ENCODE measurements around the gene SELENOM. TPM values are rescaled to one million over a fixed set of nuclear protein-coding genes. Genes with fewer than 3 reads are reported as not detected.

The SELENOM gene
- total RNA-seq, 1 experiment from 2014 or later: 16.3 TPM

DNA sequence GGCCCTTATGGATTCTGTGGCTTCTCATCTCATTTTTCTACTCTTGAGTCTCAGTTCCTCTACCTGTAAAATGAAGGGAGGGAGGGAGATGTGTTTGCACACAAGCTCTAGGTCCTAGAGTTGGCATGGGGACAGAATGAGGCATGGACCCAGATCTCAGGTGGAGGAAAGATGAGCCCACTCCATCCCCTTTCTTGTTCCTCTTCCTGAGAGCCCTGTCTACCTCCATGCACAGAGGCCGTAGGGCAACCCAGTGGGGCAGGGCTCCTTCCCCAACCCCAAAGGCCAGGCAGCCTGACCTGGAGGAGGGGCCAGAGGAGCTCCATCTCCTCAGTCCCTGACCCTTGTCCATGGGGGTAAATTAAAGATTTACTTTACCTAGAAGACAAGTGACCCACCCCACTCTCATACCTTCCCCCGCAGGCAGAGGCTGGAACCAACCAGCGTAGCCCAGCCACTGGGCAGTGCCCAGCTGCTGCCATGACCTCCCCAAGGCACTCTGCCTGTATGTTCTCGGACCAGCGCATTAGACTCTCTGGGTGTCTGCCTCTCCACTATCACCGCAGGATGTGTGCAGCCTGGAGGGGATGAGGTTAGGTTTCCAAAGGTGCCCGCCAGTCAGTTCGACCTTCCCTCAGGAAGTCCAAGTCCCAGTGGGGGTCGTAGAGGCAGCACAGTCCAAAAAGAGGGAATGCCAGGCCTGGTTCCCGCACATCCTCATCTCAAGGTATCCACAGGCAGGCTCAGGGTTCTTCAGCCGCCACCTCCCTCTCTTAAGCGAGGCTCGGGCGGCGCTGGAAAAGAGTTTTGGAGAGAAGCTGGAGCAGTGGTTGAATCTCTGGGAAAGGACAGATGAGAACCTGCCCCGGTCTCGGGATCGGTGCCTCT is 23.2 kb downstream of the SELENOM start:
- ATAC-seq: no peak

More for the DNA sequence above, 23.2 kb downstream of the SELENOM start:
- Mint-ChIP-seq H3K27ac (peak overlapping the region; percentile 44; the same call in 1 of the 2 replicates), H3K36me3 (no peaks in the 10 kb centered on the region), H3K9me3 (no peaks in the 10 kb centered on the region), H3K4me1 (peaks cover 36% of the 10 kb centered on the region), H3K27me3 (ENCODE audit: low read depth) (peaks cover 11% of the 10 kb centered on the region), H3K4me3 (peak overlapping the region; percentile 78)
- CTCF ChIA-PET: interaction anchor here (0.6 to 21.8 kb wide), 16 partner anchors 9 to 320 kb away, joined by 3 to 363 read pairs (median 6); partner anchors contain the start of genes MORC2, SELENOM and TUG1
- no peak for DNase-seq (ENCODE audit: low spot score)
- TF ChIP-seq CREM (CRISPR knock-in tag; IDR thresholded peaks at IDR 0.05) (no peak), ZNF512 (CRISPR knock-in tag; IDR thresholded peaks at IDR 0.05; ENCODE audit: borderline replicate concordance) (no peak), ZNF671 (CRISPR knock-in tag; IDR thresholded peaks at IDR 0.05) (no peak), ZNF532 (CRISPR knock-in tag; IDR thresholded peaks at IDR 0.05; ENCODE audit: borderline replicate concordance) (no peak), FOXK1 (CRISPR knock-in tag; IDR thresholded peaks at IDR 0.05) (no peak), OVOL2 (CRISPR knock-in tag; IDR thresholded peaks at IDR 0.05; ENCODE audit: borderline replicate concordance) (no peak), ATF1 (CRISPR knock-in tag; IDR thresholded peaks at IDR 0.05) (no peak), ZNF317 (CRISPR knock-in tag; IDR thresholded peaks at IDR 0.05; ENCODE audit: borderline replicate concordance, low read depth) (no peak), NR3C1 (CRISPR knock-in tag; conservative IDR thresholded peaks at IDR 0.05; ENCODE audit: low read depth) (no peak), GABPB1 (CRISPR knock-in tag; IDR thresholded peaks at IDR 0.05) (no peak), CTCF (IDR thresholded peaks at IDR 0.05) (no peak), TP53 (CRISPR knock-in tag; IDR thresholded peaks at IDR 0.05) (no peak)
- POLR2A ChIA-PET: interaction anchor here (1.0 to 4.2 kb wide), 7 partner anchors 13 to 193 kb away, joined by 3 to 43 read pairs (median 4); partner anchors contain the start of genes LIMK2, MORC2, PLA2G3 and TUG1
